GDM1 (cell line): ENCODE results near the gene LPCAT3.
"Not testable (repeated sequence)": the region's sequence is repeated elsewhere in the genome, so short reads cannot be mapped to it uniquely, and the experiment has no call there.

Experiments used
- DNase-seq: peaks from one replicate; lab custom pipeline; 2025; lab: John Stamatoyannopoulos, UW

Gene LPCAT3

DNA sequence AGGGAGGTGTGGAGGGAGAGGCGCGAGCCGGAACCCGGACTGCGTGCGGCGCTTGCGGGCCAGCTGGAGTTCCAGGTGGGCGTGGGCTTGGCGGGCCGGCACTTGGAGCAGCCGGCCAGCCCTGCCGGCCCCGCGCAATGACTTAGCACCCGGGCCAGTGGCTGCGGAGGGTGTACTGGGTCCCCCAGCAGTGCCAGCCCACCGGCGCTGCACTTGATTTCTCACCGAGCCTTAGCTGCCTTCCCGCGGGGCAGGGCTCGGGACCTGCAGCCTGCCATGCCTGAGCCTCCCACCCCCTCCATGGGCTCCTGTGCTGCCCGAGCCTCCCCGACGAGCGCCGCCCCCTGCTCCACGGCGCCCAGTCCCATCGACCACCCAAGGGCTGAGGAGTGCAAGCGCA, 19.1 kb upstream of the LPCAT3 start:
- not testable (repeated sequence) for DNase-seq

DNA sequence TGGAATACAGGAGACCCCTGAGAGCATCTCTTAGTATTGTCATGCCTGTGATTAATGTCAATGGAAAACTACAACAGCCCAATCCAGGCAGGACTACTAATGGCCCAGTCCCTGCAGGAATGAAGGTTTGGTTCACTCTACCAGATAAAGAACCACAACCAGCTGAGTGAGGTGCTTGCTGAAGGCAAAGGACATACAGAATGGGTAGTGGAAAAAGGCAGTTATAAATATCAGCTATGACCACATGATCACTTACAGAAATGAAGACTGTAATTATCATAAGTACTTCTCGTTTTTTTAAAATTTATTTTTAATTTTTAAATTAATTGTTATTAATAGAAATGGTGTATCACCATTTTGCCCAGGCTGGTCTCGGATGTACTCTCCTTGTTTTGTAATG, 17.2 kb upstream of the LPCAT3 start:
- no peak for DNase-seq

DNA sequence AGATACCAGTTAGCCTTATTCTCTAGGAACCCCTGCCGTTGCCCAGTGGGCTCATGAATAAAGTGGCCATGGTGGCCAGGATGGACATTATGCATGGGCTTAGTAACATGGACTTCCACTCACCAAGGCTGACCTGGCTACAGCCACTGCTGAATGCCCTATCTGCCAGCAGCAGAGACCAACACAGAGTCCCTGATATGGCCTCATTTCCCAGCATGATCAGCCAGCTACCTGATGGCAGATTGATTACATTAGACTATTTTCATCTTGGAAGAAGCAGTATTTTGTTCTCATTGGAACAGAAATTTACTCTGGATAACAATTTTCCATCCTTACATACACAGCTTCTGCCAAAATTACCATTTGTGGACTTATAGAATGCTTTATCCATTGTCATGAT, 16.2 kb upstream of the LPCAT3 start:
- no peak for DNase-seq

DNA sequence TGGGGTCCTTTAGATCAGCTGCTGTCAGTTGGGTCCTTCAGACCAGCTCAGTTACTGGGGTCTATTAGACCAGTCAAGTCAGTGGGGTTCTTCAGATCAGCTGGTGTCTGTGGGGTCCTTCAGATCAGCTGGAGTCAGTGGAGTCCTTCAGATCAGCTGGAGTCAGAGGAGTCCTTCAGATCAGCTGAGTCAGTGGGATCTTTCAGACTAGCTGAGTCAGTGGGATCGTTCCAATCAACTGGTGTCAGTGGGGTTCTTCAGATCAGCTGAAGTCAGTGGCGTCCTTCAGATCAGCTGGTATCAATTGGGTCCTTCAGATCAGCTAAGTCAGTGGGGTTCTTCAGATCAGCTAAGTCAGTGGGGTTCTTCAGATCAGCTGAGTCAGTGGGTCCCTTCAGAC, 14.7 kb upstream of the LPCAT3 start:
- DNase-seq, result no peak

DNA sequence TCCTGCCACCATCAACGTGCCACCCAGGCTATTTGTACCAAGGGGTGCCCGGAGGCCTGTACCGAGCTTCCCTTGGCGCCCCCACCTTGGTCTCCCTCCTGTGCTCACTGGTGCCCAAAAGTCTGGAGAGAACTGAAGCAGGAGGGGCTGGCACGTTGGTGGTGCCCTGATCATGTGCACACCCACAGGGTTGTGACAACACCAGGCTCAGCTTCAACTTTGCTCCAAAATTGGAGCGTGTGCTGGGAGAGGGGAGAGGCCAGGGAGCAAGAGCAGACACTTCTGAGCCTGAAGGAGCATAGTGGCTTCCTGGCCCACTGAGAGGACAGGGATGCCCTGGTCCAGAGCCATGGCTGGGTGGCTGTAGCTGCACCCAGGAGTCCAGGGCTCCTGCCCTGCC, 13.0 kb upstream of the LPCAT3 start:
- DNase-seq, result no peak

DNA sequence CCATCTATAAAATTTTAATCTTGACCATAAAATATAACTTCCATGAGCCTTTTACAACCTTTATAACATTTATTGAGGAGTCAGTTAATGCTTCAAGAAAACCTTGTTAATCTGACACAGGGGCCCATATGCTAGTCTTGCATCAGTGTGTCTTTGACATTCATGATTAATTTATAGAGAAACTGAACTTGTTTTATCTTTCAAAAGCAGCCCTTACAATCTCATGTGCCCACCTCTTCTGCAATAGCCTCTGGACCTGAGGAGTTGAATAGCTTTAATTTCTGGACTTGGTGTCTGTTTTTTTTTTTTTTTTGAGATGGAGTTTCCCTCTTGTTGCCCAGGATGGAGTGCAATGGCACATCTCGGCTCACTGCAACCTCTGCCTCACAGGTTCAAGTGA, 8.6 kb upstream of the LPCAT3 start:
- no peak for DNase-seq

DNA sequence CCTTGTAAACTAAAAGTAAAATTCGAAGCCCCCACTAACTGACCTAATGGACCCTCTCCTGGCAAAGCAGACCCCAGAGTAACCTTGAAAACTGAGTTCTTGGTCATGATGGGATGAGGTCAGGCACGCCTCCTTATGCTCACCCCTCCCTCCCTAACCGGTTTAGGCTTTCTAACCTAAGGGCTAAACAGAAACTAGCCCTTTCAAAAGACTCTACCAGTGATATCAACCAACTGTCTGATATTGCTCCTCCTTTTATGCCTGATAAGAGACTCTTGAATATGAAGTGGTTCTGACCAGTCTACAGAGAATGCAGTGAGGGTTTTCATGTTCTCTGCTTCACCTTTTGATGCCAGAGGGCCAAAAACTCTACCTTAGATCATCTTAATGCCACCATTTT, 4.8 kb upstream of the LPCAT3 start:
- DNase-seq, result no peak

DNA sequence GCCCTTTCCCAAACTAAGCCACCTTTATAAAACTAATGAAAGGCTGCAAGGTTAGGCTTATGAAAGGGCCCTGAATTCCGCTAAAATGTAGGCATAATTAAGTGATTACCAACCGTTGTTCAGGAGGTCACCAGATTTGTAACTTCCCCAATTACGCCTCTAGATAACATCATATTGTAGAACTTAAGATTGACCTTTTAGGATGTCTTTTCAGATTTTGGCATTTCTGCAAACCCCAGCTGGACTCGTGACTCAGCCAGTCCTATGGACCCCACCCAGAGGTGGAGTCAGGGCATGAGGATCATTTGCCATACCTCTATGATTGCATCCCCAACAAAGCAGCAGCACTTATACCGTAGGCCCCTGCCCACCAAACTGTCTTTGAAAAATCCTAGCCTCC, 3.7 kb upstream of the LPCAT3 start:
- DNase-seq, result no peak

DNA sequence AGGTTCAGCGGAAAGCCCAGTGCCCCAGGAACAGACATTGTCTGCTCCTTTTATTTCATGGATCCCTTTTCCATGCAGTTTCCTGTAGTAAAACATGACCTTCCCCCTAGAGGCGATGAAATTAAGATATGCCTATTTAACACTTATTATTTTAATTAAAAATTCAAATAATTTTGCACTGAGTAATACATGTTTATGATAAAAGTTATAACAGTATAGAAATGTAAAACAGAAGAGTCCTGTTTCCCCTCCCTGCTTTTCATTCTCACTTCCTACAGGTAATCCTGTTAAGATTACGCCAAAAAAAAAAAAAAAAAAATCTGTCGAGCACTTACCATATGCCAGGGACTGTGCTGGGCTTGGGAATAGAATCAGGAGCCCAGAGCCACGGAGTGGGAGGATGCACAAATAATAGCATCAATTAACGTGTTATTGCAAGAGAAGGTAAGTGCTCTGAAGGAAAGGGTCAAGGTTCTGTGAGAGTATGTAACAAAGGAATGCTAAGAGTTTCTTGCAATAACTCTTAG, 830 bp upstream of the LPCAT3 start:
- DNase-seq, result no peak

DNA sequence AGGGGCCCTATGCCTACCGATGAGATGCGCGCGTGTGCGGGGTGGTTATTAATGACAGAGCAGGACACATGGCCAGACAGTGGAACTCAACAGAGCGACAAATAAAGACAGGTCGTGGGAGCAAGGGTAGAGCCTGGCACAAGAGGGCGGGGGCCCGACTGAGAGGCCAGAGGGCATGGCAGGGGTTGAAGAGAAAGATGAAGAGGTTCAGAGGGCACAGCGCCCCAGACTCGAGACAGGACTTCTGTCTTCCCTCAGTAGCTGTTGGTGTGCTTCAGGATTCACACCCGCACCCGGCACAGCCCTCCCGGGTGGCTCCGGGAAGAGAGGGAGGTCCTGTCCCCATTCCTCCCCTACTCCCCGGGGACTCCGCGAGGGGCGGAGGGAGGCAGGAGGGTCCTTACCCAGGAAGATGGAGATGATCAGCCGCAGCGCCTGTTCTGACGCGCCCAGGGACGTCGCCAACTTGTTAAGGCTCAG, 366 bp downstream of the LPCAT3 start:
- DNase-seq, result no peak

DNA sequence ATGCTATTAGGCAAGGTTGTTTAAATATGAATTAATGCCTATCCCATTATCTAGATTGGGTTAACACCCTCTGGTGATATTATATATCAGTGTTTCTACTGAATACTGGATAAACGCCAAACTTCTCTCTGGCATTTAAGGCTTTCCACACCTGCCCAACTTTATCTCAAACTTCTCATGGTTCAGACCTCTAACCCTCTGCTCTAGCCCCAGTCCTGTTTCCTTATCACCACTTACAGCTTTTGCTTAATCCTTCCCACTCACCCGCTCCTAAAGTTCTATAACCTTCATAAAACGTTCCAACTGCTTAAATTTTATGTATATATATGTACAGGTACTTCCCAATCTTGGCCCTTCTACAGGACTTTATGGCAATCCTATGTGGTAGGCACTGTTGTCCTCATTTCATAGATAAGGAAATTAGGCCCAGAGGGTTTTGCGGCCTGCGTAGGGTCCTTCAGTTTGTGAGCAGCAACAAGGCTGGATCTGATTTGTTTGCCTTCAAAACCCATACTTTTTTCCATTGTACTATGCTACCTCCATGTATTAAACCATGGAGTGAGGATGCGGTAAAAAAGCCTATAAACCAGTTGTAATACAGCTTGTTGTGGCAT, 1.2 kb downstream of the LPCAT3 start:
- DNase-seq, result no peak

DNA sequence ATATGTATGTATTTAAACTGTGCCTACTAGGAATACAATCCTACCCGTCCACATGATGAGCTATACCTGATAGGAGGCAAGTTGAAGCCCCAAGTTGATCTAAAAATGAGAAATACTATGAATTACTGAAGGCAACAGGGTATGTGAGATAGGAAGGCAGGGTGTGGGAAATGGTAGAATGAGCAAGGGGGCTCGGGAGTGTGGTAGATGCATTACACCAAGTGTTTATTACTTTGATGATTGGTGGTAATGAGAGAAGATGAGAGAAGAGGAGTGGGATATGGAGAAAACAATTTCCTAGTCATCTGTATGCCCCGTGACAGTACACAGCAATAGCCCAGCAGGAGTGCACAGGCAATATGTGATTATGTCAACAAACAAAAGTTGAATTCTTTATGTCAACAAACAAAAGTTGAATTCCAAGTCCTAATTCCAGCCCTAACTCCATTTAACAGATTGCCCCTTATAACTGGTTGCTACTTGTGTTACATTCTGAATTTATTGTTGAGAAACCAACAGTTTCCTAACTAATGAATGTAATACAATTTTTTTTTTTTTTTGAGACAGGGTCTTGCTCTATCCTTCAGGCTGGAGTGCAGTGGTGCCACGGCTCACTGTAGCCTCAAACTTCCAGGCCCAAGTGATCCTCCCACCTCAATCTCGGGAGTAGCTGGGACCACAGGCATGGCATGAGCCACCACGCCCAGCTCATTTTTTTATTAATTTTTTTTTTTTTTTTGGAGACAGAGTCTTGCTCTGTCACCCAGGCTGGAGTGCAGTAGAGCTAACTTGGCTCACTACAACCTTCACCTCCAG, 2.5 kb downstream of the LPCAT3 start:
- no peak for DNase-seq

DNA sequence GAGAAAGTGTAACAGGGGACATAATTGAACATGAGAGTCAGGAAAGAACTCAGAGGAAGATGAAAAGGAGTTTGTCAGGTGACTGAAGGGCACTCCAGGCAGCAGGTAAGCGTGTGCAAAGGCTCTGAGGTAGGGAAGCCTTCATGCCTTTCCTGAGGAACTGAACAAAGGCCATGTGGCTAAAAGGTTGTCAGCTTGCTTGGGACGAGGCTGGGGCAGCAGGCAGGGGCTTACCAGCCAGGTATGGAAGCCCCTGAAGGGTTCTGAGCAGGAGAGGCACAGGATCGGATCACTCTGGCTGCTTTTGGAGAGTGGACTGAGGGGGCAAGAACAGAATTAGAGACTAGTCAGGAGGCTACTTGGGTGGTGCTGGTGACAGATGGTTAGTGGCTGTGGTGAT, 5.2 kb downstream of the LPCAT3 start:
- no peak for DNase-seq

DNA sequence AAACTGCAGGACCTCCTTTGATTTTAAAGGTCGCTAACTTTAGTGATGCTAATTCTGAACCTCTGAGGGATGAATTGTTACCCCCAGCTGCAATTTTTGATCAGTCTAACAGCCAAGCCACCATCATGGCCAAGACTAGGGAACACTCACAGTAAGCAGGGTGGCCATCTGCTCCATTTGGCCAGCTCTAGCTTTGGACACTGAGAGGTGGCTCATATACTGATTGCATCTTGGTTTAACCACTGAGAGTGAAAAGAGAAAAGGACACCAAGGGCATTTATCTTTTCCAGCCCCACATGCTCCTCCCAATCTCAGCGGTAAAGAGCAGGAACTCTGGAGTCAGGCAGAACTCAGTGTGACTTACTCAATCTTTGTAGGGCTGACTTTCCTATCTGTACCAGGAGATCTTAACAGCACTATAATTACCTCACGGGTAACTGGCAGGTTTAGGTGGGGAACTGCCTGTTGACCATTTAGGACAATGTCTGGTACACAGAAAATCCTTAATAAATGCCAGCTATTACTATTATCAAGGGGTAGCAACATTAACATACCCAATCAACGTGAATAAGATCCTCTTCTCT, 6.2 kb downstream of the LPCAT3 start:
- DNase-seq, result no peak

DNA sequence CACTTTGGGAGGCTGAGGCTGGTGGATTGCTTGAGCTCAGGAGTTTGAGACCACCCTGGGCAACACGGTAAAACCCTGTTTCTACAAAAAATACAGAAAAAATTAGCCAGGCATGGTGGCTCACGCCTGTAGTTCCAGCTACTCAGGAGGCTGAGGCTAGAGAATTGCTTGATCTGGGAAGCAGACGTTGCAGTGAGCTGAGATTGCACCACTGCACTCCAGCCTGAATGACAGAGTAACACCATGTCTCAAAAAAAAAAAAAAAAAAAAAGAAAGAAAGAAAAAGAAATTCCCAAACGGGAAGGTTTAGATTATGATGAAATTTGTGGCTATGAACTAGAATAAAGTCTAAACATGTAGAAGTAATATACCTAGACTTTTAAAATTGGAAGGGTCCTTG, 6.9 kb downstream of the LPCAT3 start:
- DNase-seq, result not testable (repeated sequence)

DNA sequence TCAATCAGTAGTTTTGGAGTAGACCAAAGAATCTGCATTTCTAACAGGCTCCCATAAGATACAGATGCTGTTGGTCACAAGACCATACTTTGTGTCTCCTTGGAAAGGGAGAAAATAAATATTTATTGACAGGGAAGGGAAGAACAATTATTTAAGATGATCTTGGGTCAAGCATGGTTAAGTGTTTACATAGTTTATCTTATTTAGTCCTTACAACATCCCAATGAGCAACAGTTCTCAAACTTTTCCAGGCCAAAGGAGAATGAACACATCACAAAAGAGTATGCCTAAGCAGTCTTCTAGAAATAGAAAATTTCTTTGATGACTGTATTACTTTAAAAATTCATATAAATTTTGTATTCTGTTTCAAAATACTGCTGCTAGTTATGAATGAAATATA, 8.8 kb downstream of the LPCAT3 start:
- no peak for DNase-seq

DNA sequence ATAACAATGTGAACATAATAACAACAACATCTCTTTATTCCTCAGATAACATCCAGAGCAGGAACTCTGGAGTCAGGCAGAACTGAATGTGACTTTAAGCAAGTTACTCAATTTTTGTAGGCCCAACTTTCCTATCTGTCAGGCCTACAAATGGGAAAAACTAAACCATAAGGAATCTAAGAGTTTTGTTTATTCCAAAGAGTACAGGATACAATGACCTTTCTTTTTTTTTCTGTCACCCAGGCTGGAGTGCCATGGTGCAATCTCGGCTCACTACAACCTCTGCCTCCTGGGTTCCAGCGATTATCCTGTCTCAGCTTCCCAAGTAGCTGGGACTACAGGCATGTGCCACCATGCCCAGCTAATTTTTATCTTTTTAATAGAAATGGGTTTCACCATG, 9.4 kb downstream of the LPCAT3 start:
- no peak for DNase-seq

DNA sequence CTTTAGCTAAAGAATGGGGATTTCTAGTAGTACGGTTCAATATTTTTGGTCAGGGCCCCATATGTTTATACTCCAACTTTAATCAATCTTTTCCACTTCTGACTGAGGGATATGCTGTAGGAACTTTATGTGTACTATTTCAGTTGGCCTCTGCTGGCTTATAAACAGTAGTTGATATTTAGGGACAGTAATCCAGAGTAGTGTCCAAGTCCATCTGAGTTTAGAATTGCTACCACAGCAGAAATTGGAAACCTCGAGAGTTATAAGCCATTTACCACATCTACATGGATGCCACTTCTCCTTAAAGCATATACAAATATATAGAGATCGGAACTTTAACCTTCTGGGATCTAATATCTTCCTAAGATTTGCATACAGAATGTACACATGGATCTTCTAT, 11.6 kb downstream of the LPCAT3 start:
- DNase-seq, result no peak

DNA sequence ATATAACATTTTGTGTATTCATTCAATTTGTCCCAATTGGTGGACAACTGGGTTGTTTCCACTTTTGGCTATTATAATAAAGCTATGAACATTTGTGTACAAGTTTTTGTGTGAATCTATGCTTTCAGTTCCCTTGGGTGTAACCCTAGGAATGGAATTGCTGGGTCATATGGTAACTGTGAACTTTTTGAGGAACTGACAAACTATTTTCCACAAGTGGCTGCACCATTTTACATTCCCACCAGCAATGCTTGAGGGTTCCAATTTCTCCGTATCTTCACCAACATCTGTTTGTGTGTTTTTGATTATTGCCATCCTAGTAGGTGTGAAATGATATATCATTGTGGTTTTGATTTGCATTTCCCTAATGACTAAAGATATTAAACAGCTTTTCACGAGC, 13.0 kb downstream of the LPCAT3 start:
- DNase-seq, result no peak

DNA sequence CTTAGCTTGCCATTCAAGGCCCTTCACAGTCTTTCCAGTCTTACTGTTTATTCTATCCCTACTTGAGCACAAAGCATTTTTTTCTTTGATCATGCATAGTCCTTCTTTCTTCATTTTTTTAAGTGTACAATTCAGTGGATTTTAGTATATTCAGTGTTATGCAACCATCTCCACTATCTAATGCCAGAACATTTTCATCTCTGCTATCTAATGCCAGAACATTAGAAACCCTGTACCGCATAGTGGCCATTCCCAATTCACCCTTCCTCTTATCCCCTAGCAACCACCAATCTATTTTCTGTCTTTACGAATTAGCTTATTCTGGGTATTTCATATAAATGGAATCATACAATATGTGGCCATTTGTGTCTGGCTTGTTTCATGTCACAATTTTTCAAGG, 13.4 kb downstream of the LPCAT3 start:
- no peak for DNase-seq

DNA sequence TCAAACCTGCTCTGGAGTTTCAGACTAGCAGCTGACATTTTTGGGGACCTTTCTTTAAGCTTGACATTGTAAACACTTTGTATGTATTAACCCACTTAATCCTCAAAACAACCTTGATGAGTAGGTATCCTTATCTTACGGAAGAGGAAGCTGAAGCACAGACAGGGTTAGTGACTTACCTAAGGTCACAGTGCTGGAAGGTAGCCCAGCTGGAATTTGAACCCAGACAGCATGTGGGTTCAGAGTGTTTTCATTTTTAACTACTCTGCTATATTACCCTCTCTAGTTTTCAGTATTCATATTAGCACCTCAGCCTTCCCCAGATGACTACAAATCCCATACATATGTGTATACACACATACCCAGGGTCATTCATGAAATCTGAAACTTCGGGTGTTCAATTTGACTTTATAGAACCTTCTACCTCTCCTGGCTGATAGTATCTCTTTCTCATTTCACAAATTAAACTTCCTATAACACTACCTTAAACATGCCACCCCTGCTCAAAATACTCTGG, 13.9 kb downstream of the LPCAT3 start:
- no peak for DNase-seq

DNA sequence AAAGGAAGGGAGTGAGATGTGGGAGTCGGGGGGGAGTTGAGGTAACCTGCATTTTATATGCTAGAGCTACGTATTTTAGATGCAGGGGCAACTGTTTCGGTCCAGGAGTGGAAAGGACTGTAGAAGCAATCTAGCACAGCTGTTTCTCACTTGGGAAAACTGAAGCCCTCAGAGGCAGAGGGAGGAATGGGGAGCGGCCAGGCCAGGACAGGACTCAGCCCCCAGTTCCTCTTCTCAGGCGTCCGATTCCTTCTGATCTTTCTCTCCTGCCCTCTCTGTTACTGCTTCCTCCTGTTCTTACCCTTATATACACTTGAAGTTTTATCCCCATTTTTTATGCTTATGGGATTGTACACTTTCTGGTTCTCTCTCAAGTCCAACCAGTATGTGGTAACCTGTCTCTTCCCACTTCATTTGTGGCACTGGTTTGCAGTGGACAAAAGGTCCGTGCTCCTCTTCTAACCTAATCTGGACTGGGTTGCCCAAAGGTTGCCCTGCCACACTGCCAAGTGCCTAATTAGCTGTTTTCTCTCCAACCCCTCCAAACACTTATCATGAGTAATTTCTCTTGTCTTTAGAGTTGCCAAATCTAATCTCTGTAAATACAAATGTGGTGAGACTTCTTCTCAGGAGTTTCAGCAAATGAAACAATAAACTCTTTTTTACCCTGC, 16.2 kb downstream of the LPCAT3 start:
- no peak for DNase-seq
